SKM-1 treated with dmso at 0.1 percent for 144 hours (cell line): ENCODE measurements around the gene GSG1L.
A peak's percentile ranks its signal among the peaks of the same experiment; 100 is the strongest.
"Not testable (repeated sequence)": the region's sequence is repeated elsewhere in the genome, so short reads cannot be mapped to it uniquely, and the experiment has no call there.

Experiments used
- DNase-seq: peaks from one replicate; lab custom pipeline; 2025; ENCODE audit not compliant: unreplicated experiment; lab: John Stamatoyannopoulos, UW

Gene GSG1L

GRCh38 chr16:27762441-27762840, 301.1 kb downstream of the GSG1L start:
- DNase-seq: no peak

GRCh38 chr16:27761816-27762215, 301.7 kb downstream of the GSG1L start:
- DNase-seq: peak; percentile 30

GRCh38 chr16:27760789-27761176, 302.7 kb downstream of the GSG1L start:
- DNase-seq: no peak

- DNase-seq: peak; percentile 61
Measured at GRCh38 chr16:27759967-27760788, 303.3 kb downstream of the GSG1L start.

- DNase-seq: no peak
Measured at GRCh38 chr16:27759301-27759871, 304.1 kb downstream of the GSG1L start.

- DNase-seq: no peak
Measured at GRCh38 chr16:27758544-27758943, 305.0 kb downstream of the GSG1L start.

- peak; percentile 45 for DNase-seq
Measured at GRCh38 chr16:27756206-27756970, 307.1 kb downstream of the GSG1L start.

- no peak for DNase-seq
Measured at GRCh38 chr16:27754788-27755690, 308.5 kb downstream of the GSG1L start.

GRCh38 chr16:27753563-27753962, 310.0 kb downstream of the GSG1L start:
- DNase-seq: no peak

GRCh38 chr16:27752241-27752640, 311.3 kb downstream of the GSG1L start:
- DNase-seq: no peak

GRCh38 chr16:27751676-27752075, 311.8 kb downstream of the GSG1L start:
- DNase-seq: no peak

- DNase-seq: no peak
Measured at GRCh38 chr16:27751233-27751632, 312.3 kb downstream of the GSG1L start.

- no peak for DNase-seq
Measured at GRCh38 chr16:27749946-27750345, 313.6 kb downstream of the GSG1L start.

- DNase-seq: no peak
Measured at GRCh38 chr16:27749547-27749875, 314.0 kb downstream of the GSG1L start.

GRCh38 chr16:27748868-27749546, 314.5 kb downstream of the GSG1L start:
- no peak for DNase-seq

GRCh38 chr16:27747946-27748345, 315.6 kb downstream of the GSG1L start:
- no peak for DNase-seq

- DNase-seq: no peak
Measured at GRCh38 chr16:27746076-27746855, 317.2 kb downstream of the GSG1L start.

- no peak for DNase-seq
Measured at GRCh38 chr16:27745348-27745747, 318.2 kb downstream of the GSG1L start.

GRCh38 chr16:27743963-27744362, 319.6 kb downstream of the GSG1L start:
- DNase-seq: no peak

- DNase-seq: not testable (repeated sequence)
Measured at GRCh38 chr16:27743001-27743400, 320.5 kb downstream of the GSG1L start.
